HG03571 (cell line): ENCODE results near the gene GAGE2A.
"Not testable (repeated sequence)": the region's sequence is repeated elsewhere in the genome, so short reads cannot be mapped to it uniquely, and the experiment has no call there.

Source experiments
- ATAC-seq: cut with Tn5 transposase; IDR thresholded peaks from one replicate; pipeline ENCODE4 v1.9.1; 2021; ENCODE audit not compliant: unreplicated experiment

GAGE2A gene

GRCh38 chrX:49589196-49589595 lies at the start of gene GAGE2A:
Gene GAGE2A (plus strand): TSS chrX:49589496. CDS start chrX:49590651, 1,155 bp downstream.
- ATAC-seq: not testable (repeated sequence)

- not testable (repeated sequence) for ATAC-seq
Observed at GRCh38 chrX:49541433-49541832, 47.9 kb upstream of the GAGE2A start, which contains the start of gene GAGE12D. Gene GAGE12D (plus strand): TSS chrX:49541733. CDS start chrX:49542888, 1,155 bp downstream.

DNA sequence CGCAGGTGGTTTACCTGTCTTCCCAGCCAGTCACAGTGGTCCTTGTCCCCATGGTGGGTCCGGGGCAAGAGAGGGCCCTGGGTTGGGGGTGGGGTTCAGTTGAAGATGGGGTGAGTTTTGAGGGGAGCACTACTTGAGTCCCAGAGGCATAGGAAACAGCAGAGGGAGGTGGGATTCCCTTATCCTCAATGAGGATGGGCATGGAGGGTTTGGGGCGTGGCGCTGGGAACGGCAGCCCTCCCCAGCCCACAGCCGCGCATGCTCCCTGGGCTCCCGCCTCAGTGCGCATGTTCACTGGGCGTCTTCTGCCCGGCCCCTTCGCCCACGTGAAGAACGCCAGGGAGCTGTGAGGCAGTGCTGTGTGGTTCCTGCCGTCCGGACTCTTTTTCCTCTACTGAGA lies 38.3 kb upstream of the GAGE2A start, which contains the start of gene GAGE12E:
TSS of gene GAGE12E (plus strand) at position 301 of the 400 bp plus-strand sequence. CDS start 1,155 bp downstream, outside the sequence.
- ATAC-seq: not testable (repeated sequence)

DNA sequence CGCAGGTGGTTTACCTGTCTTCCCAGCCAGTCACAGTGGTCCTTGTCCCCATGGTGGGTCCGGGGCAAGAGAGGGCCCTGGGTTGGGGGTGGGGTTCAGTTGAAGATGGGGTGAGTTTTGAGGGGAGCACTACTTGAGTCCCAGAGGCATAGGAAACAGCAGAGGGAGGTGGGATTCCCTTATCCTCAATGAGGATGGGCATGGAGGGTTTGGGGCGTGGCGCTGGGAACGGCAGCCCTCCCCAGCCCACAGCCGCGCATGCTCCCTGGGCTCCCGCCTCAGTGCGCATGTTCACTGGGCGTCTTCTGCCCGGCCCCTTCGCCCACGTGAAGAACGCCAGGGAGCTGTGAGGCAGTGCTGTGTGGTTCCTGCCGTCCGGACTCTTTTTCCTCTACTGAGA lies 28.8 kb upstream of the GAGE2A start, which contains the start of gene GAGE12F:
TSS of gene GAGE12F (plus strand) at position 301 of the 400 bp plus-strand sequence. CDS start 1,155 bp downstream, outside the sequence.
- ATAC-seq: not testable (repeated sequence)

- not testable (repeated sequence) for ATAC-seq
Observed at GRCh38 chrX:49568728-49569127, 20.6 kb upstream of the GAGE2A start.

DNA sequence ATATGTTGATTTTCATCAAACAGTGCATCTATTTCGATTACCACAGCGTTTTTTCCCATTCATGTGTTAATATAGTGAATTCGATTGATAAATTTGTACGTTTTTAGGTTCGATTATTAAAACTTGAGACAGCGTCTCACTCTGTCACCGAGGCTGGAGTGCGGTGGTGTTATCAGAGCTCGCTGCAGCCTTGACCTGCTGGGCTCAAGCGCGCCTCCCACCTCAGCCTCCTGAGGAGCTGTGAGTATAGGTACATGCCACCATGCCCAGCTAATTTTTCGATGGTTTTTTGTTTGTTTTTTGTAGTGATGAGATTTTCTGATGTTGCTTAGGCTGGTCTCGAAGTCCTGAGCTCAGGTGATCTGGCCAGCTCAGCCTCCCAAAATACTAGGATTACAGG lies 20.1 kb upstream of the GAGE2A start:
- not testable (repeated sequence) for ATAC-seq

DNA sequence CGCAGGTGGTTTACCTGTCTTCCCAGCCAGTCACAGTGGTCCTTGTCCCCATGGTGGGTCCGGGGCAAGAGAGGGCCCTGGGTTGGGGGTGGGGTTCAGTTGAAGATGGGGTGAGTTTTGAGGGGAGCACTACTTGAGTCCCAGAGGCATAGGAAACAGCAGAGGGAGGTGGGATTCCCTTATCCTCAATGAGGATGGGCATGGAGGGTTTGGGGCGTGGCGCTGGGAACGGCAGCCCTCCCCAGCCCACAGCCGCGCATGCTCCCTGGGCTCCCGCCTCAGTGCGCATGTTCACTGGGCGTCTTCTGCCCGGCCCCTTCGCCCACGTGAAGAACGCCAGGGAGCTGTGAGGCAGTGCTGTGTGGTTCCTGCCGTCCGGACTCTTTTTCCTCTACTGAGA lies 19.2 kb upstream of the GAGE2A start, which contains the start of gene GAGE12G:
TSS of gene GAGE12G (plus strand) at position 301 of the 400 bp plus-strand sequence. CDS start 1,155 bp downstream, outside the sequence.
- not testable (repeated sequence) for ATAC-seq

DNA sequence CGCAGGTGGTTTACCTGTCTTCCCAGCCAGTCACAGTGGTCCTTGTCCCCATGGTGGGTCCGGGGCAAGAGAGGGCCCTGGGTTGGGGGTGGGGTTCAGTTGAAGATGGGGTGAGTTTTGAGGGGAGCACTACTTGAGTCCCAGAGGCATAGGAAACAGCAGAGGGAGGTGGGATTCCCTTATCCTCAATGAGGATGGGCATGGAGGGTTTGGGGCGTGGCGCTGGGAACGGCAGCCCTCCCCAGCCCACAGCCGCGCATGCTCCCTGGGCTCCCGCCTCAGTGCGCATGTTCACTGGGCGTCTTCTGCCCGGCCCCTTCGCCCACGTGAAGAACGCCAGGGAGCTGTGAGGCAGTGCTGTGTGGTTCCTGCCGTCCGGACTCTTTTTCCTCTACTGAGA lies 9.6 kb upstream of the GAGE2A start, which contains the start of gene GAGE12H:
TSS of gene GAGE12H (plus strand) at position 301 of the 400 bp plus-strand sequence. CDS start 1,155 bp downstream, outside the sequence.
- not testable (repeated sequence) for ATAC-seq

GRCh38 chrX:49589769-49590478 lies 628 bp downstream of the GAGE2A start:
- not testable (repeated sequence) for ATAC-seq

DNA sequence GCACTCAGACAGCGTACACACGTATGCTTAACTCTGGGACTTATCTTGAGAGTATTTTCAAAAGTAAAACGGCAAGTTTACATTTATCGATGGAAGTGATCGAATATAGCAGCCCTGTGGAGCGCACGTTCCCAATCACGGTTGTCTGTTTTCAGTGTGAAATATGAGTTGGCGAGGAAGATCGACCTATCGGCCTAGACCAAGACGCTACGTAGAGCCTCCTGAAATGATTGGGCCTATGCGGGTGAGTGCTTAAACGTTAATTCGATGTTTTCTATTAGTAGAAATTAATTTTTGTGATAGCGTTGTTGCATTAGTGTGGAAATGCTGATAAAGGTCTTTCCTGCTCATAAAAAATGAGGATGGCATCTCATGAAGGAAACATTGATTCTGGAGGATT lies 1.2 kb downstream of the GAGE2A start:
- ATAC-seq: not testable (repeated sequence)

GRCh38 chrX:49598720-49599119 lies 9.4 kb downstream of the GAGE2A start, which contains the start of gene GAGE1:
Gene GAGE1 (plus strand): TSS chrX:49599020. CDS start chrX:49600175, 1,155 bp downstream.
- ATAC-seq: not testable (repeated sequence)

- ATAC-seq: no peak
Observed at GRCh38 chrX:49610718-49611310, 21.5 kb downstream of the GAGE2A start.

DNA sequence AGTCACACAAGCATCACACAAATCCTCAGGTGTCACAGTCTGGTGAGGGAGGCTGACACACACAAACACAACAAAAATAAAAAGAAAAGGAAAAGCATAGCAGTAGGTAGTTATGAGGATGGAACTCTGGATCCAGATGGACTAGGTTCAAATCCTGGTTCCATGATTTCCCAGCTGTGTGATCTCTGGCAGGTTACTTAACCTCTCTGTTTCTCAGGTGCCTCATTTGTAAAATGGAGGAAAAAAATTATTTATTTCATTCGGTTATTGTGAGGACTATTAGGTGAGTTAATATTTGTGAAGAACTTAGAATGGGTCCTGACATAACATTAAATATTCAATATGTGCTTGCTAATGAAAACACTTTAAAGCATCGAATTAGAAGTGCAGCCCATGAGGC lies 29.3 kb downstream of the GAGE2A start:
- ATAC-seq: no peak

DNA sequence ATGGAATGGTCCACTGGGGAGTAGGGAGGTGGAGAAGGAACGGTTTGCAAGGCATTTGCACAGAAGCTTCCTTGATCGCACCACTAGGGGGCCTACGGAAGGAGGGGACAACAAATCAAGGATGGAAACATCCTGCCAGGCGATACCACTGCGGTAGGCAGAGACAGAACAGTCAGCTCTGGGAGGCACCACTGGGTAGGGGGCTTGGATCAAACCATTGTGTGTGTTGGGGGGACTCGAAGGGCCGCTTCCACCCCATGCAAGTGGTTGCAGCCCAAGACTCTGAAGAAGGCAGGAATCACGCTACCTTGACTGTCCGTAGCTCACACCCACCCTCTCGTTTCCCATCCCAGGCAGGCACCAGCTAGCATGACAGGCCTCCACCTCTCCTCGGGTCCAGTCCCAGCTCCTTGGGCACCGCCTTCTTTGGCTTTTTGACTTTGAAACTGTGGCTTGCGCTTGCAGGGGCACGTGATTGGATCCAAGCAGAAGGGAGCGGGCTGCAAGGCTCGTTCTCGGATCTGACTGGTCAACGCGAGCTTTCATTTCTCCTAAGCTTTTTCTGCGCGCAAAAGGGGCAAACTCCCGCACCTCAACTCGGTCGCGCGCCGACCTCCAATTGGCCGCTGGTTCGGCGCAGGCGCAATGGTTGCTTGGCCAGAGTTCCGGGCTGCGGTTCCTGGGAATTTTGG lies 37.9 kb downstream of the GAGE2A start:
- ATAC-seq: no peak

- no peak for ATAC-seq
Observed at GRCh38 chrX:49644991-49645637, 55.8 kb downstream of the GAGE2A start.
